IMR-90 (cell line): Measurements from ENCODE around the gene RELL2. TPM values are rescaled to one million over a fixed set of nuclear protein-coding genes. Genes with fewer than 3 reads are reported as not detected.
"Not testable (repeated sequence)": the region's sequence is repeated elsewhere in the genome, so short reads cannot be mapped to it uniquely, and the experiment has no call there.

ENCODE experiments used
- ATAC-seq: fragments of 200-7000 bp; cut with Tn5 transposase; 2 replicates; pipeline ENCODE4 v1.9.1; 2020; ENCODE audit warnings: low read depth, mild to moderate bottlenecking, moderate library complexity
- BruUV-seq: library from RNA; stranded (reverse); fragments of 400-500 nt; replicated peaks from 2 replicates; lab custom pipeline; 2021; lab: Mats Ljungman, UMichigan
- CTCF ChIA-PET: fragments of 300-600 bp; formaldehyde crosslinking; extraction: SDS; loops from one replicate; lab custom pipeline; 2021; ENCODE audit warnings: antibody characterized with exemption; lab: Yijun Ruan, JAX
- POLR2A ChIA-PET: fragments of 300-600 bp; sonication (Branson Sonifier 250); formaldehyde crosslinking; loops from one replicate; lab custom pipeline; 2022; ENCODE audit warnings: antibody characterized with exemption; ENCODE audit not compliant: unreplicated experiment; lab: Charles Lee
- DNase-seq: peaks from one replicate; pipeline ENCODE4 v3.0.0; 2013
- H2AFZ ChIP-seq: replicated peaks from 2 replicates; pipeline ENCODE3; 2013; ENCODE audit warnings: low read length, mild to moderate bottlenecking; ENCODE audit not compliant: poor library complexity
- H2AK5ac ChIP-seq: 2 replicates; pipeline ENCODE4 v1.6.1; 2013; ENCODE audit warnings: low read depth, low read length, inconsistent platforms
- H2AK9ac ChIP-seq: replicated peaks from 2 replicates; pipeline ENCODE3; 2013; ENCODE audit warnings: mild to moderate bottlenecking, low read depth, low read length, moderate library complexity; ENCODE audit not compliant: poor library complexity
- H2BK120ac ChIP-seq: 2 replicates; pipeline ENCODE4 v1.6.1; 2013; ENCODE audit warnings: low read depth, low read length, inconsistent platforms
- H2BK15ac ChIP-seq: 3 replicates; pipeline ENCODE4 v1.6.1; 2013; ENCODE audit warnings: low read depth, low read length, inconsistent platforms
- H2BK20ac ChIP-seq: 2 replicates; pipeline ENCODE4 v1.6.1; 2013; ENCODE audit warnings: low read depth, mild to moderate bottlenecking, inconsistent platforms, low read length, moderate library complexity
- H2BK5ac ChIP-seq: 2 replicates; pipeline ENCODE4 v1.6.1; 2013; ENCODE audit warnings: mild to moderate bottlenecking, low read depth, low read length, inconsistent platforms; ENCODE audit not compliant: poor library complexity, severe bottlenecking
- H3K14ac ChIP-seq: replicated peaks from 2 replicates; pipeline ENCODE4 v1.6.1; 2013; ENCODE audit warnings: low read depth, low read length, inconsistent platforms
- H3K18ac ChIP-seq: 2 replicates; pipeline ENCODE4 v1.6.1; 2013; ENCODE audit warnings: low read depth, low read length, control low read depth
- H3K23ac ChIP-seq: 2 replicates; pipeline ENCODE4 v1.6.1; 2013; ENCODE audit warnings: low read depth, low read length, inconsistent platforms
- H3K27ac ChIP-seq: 2 replicates; pipeline ENCODE4 v1.5.1; 2013; ENCODE audit warnings: mild to moderate bottlenecking, control low read depth, low read length; ENCODE audit not compliant: insufficient read depth
- H3K27me3 ChIP-seq: 2 replicates; pipeline ENCODE4 v1.6.1; 2013; ENCODE audit warnings: low read length; ENCODE audit not compliant: control insufficient read depth, insufficient read depth
- H3K36me3 ChIP-seq: 2 replicates; pipeline ENCODE4 v1.6.1; 2013; ENCODE audit warnings: low read length, mixed read lengths; ENCODE audit not compliant: control insufficient read depth, insufficient read depth
- H3K4ac ChIP-seq: 2 replicates; pipeline ENCODE4 v1.6.1; 2013; ENCODE audit warnings: low read depth, low read length, inconsistent platforms
- H3K4me1 ChIP-seq: 2 replicates; pipeline ENCODE4 v1.6.1; 2013; ENCODE audit warnings: low read length, mixed read lengths; ENCODE audit not compliant: control insufficient read depth, insufficient read depth
- H3K4me2 ChIP-seq: 2 replicates; pipeline ENCODE4 v1.6.1; 2013; ENCODE audit warnings: low read depth, mild to moderate bottlenecking, control low read depth, low read length, moderate library complexity
- H3K4me3 ChIP-seq: 2 replicates; pipeline ENCODE4 v1.5.1; 2013; ENCODE audit warnings: low read depth, mild to moderate bottlenecking, control low read depth, low read length, moderate library complexity; ENCODE audit not compliant: insufficient read depth
- H3K56ac ChIP-seq: 2 replicates; pipeline ENCODE4 v1.6.1; 2013; ENCODE audit warnings: low read length, inconsistent platforms; ENCODE audit not compliant: insufficient read depth; ENCODE audit errors: extremely low read depth
- H3K79me1 ChIP-seq, 2 experiments: 2 replicates each; pipeline ENCODE4 v1.6.1; 2013; ENCODE audit warnings: low read length in 2 of 2, inconsistent platforms in 1 of 2, low read depth in 1 of 2
- H3K9ac ChIP-seq: 2 replicates; pipeline ENCODE4 v1.6.1; 2013; ENCODE audit warnings: low read depth, low read length, control low read depth
- H3K9me1 ChIP-seq: 2 replicates; pipeline ENCODE4 v1.6.1; 2013; ENCODE audit warnings: low read length, inconsistent platforms; ENCODE audit not compliant: insufficient read depth
- H3K9me3 ChIP-seq: 2 replicates; pipeline ENCODE4 v1.6.1; 2013; ENCODE audit warnings: low read length; ENCODE audit not compliant: control insufficient read depth, insufficient read depth
- H4K20me1 ChIP-seq: 2 replicates; pipeline ENCODE4 v1.6.1; 2013; ENCODE audit warnings: low read length, inconsistent platforms; ENCODE audit not compliant: insufficient read depth
- H4K5ac ChIP-seq: 2 replicates; pipeline ENCODE4 v1.6.1; 2013; ENCODE audit warnings: mild to moderate bottlenecking, low read depth, low read length, control low read depth
- H4K8ac ChIP-seq, 2 experiments: 2 replicates each; pipeline ENCODE4 v1.6.1; 2013; ENCODE audit warnings: low read depth in 2 of 2, low read length in 2 of 2, control low read depth in 1 of 2, inconsistent platforms in 1 of 2
- H4K91ac ChIP-seq: 2 replicates; pipeline ENCODE4 v1.6.1; 2013; ENCODE audit warnings: low read depth, low read length, inconsistent platforms; ENCODE audit not compliant: insufficient read depth
- WGBS, 2 experiments: methylation state at CpG; one replicate each; pipeline versions ENCODE4 v1.1.5 to v1.1.7; 2013; ENCODE audit warnings: missing lambda C conversion rate in 2 of 2; ENCODE audit not compliant: insufficient read length in 1 of 2; ENCODE audit errors: extremely low coverage in 2 of 2; 5-methylcytosine and 5-hydroxymethylcytosine counted together
- dilution Hi-C: fragments of 300-500 bp; cut with HindIII; formaldehyde crosslinking; loops from one replicate; pipeline ENCODE4 v1.14.3; 2018; ENCODE audit warnings: low sequenced_read_pairs; ENCODE audit not compliant: unreplicated experiment
- in situ Hi-C: fragments of 300-500 bp; cut with MboI; formaldehyde crosslinking; loops from 3 replicates; pipeline ENCODE4 v1.14.3; 2019; ENCODE audit warnings: low sequenced_read_pairs, inconsistent platforms, mixed read lengths
- intact Hi-C: fragments of 100-400 bp; cut with micrococcal nuclease; formaldehyde crosslinking; loops from 2 replicates; pipeline ENCODE4 v1.10.0; 2022
- polyA plus RNA-seq, 3 experiments: library from polyadenylated mRNA; depleted of rRNA; stranded (reverse); fragments of >200 nt; gene quantifications; 2 replicates each; pipeline ENCODE4 v1.2.3, GENCODE V29; 2012; ENCODE audit warnings: low replicate concordance in 1 of 3
- total RNA-seq: library from RNA; depleted of rRNA; stranded (reverse); fragments of >200 nt; gene quantifications from 2 replicates; pipeline ENCODE4 v1.2.3, GENCODE V29; 2012

RELL2 gene
- total and polyA plus RNA-seq, 2 of the 4 experiments (the other 2 are of a cell fraction), result 2.2 to 7.6 TPM

DNA sequence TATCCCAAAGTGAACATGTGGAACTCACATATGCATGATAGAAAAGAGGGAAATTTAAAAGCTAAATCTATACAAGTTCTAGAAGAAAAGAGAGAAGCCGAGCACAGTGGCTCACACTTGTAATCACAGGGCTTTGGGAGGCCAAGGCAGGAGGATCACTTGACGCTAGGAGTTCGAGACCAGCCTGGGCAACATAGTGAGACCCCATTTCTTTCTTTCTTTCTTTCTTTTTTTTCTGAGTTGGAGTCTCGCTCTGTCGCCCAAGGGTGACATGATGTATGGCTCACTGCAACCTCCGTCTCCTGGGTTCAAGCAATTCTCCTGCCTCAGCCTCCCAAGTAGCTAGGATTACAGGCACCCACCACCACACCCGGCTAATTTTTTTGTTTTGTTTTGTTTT, 26.9 kb upstream of the RELL2 start:
- H3K4ac ChIP-seq, H3K36me3 ChIP-seq, H2BK5ac ChIP-seq, H3K23ac ChIP-seq, H2AK5ac ChIP-seq, H3K4me3 ChIP-seq, intact Hi-C loops, H2BK15ac ChIP-seq, H3K14ac ChIP-seq, POLR2A ChIA-PET, ATAC-seq, H3K27me3 ChIP-seq, H3K4me1 ChIP-seq, H2BK20ac ChIP-seq, H4K8ac ChIP-seq, in situ Hi-C loops, H3K9me1 ChIP-seq, DNase-seq, H4K20me1 ChIP-seq, H4K5ac ChIP-seq, H3K27ac ChIP-seq, H3K4me2 ChIP-seq, H3K9me3 ChIP-seq, CTCF ChIA-PET, H4K91ac ChIP-seq, H3K56ac ChIP-seq, H3K18ac ChIP-seq, H3K9ac ChIP-seq, H2AFZ ChIP-seq, H2AK9ac ChIP-seq, BruUV-seq, H2BK120ac ChIP-seq, dilution Hi-C loops: not testable (repeated sequence)
- WGBS, 2 experiments, result no CpG with 5 or more reads among the region's 7 CpGs
- peaks cover 5 to 32% of the 10 kb centered on the region in 2 experiments; a peak in 3 of 4 replicates for H3K79me1 ChIP-seq
